Breast epithelium (tissue), 4 donors: ENCODE data around the gene EFHD2. TPM values are rescaled to one million over a fixed set of nuclear protein-coding genes. Genes with fewer than 3 reads are reported as not detected.

Source experiments
- DNase-seq, 2 donors: peaks; one replicate each; pipeline ENCODE4 v3.0.0-alpha.2; 2019; ENCODE audit warnings: low spot score in 2 of 2
- H3K27ac ChIP-seq, 2 donors: fragments of 200-600 bp; sonication (generic) in 1 of 2; one replicate each; pipeline ENCODE4 v1.5.1; 2016 to 2019; ENCODE audit warnings: mild to moderate bottlenecking in 1 of 2
- H3K27me3 ChIP-seq, 2 donors: fragments of 200-600 bp; sonication (generic) in 1 of 2; one replicate each; pipeline versions ENCODE4 v1.5.1 to v1.6.0; 2017 to 2019; ENCODE audit warnings: control low read depth in 1 of 2, mild to moderate bottlenecking in 1 of 2
- H3K36me3 ChIP-seq: fragments of 200-600 bp; one replicate; pipeline ENCODE4 v1.5.1; 2019
- H3K4me1 ChIP-seq, 2 donors: fragments of 200-600 bp; sonication (generic); one replicate each; pipeline ENCODE4 v1.5.1; 2016 to 2019; ENCODE audit warnings: control low read depth in 1 of 2
- H3K4me3 ChIP-seq, 3 donors: fragments of 200-600 bp; sonication (generic); 1 replicate in 2 of 3; 2 replicates in 1 of 3; pipeline ENCODE4 v1.5.1; 2016 to 2019; ENCODE audit warnings: mild to moderate bottlenecking in 3 of 3, moderate library complexity in 2 of 3
- H3K9me3 ChIP-seq, 2 donors: fragments of 200-600 bp; sonication (generic) in 1 of 2; one replicate each; pipeline ENCODE4 v1.5.1; 2016 to 2019; ENCODE audit warnings: control low read depth in 1 of 2
- CTCF ChIP-seq, 3 donors: fragments of 450-650 bp; IDR thresholded peaks; one replicate each; pipeline ENCODE4 v1.5.1; 2016 to 2017; ENCODE audit warnings: antibody characterized with exemption in 3 of 3, mild to moderate bottlenecking in 3 of 3, moderate library complexity in 3 of 3
- POLR2A ChIP-seq: fragments of 450-650 bp; IDR thresholded peaks from one replicate; pipeline ENCODE4 v1.6.1; 2016; ENCODE audit warnings: antibody characterized with exemption, mild to moderate bottlenecking, moderate library complexity
- POLR2AphosphoS5 ChIP-seq, 3 donors: sonication (generic); formaldehyde crosslinking; IDR thresholded peaks; one replicate each; pipeline ENCODE4 v1.6.1; 2017; ENCODE audit warnings: antibody characterized with exemption in 3 of 3
- intact Hi-C: fragments of 100-400 bp; cut with DNase I; formaldehyde crosslinking; loops from one replicate; pipeline ENCODE4 v1.15.1; 2023; ENCODE audit warnings: low total_unique reads
- total RNA-seq, 3 donors: library from RNA; depleted of rRNA; stranded (reverse); fragments of >200 nt; gene quantifications; one replicate each; pipeline ENCODE4 v1.1.0, GENCODE V29; 2016

The EFHD2 gene
- total RNA-seq, 3 donors from 2014 or later: 24.9 to 43.9 (median 32.8) TPM

- Histone ChIP-seq H3K4me1 (no peaks in the 10 kb centered on the region), H3K4me3 (no peak overlapping the region), H3K36me3 (no peaks in the 10 kb centered on the region), H3K9me3 (no peaks in the 10 kb centered on the region), H3K27me3 (no peaks in the 10 kb centered on the region), H3K27ac (no peak overlapping the region)
- no peak for TF ChIP-seq CTCF (IDR thresholded peaks at IDR 0.05)
- TF ChIP-seq POLR2AphosphoS5 (IDR thresholded peaks at IDR 0.05): no peak
- TF ChIP-seq POLR2A: no peak
- DNase-seq: no peak
- intact Hi-C loops: no loop called here
These were observed 67.2 kb downstream of the EFHD2 start for GRCh38 chr1:15476927-15477326.

GRCh38 chr1:15477646-15478212, 68.0 kb downstream of the EFHD2 start:
- Histone ChIP-seq H3K27ac (no peak overlapping the region), H3K9me3 (no peaks in the 10 kb centered on the region), H3K27me3 (no peaks in the 10 kb centered on the region), H3K4me3 (no peak overlapping the region), H3K36me3 (no peaks in the 10 kb centered on the region), H3K4me1 (no peaks in the 10 kb centered on the region)
- intact Hi-C loops: no loop called here
- TF ChIP-seq CTCF (IDR thresholded peaks at IDR 0.05) (no peak), POLR2A (no peak), POLR2AphosphoS5 (IDR thresholded peaks at IDR 0.05) (no peak)
- DNase-seq: no peak

Other genes with a start within 250 kb of the EFHD2 start
- gene FHAD1, start 162.7 kb upstream of the EFHD2 start, total RNA-seq: 1 to 10 TPM in 2 of 3 donors, not detected in 1; 1.0 to 2.3 TPM
- gene CTRC, start 28.6 kb downstream of the EFHD2 start, total RNA-seq: under 1 TPM in 1 of 3 donors, not detected in 2; 0.16 TPM
- gene CELA2A, start 46.8 kb downstream of the EFHD2 start, total RNA-seq: not detected
- gene CELA2B, start 66.2 kb downstream of the EFHD2 start, total RNA-seq: not detected
- 10 to 100 TPM; 12.5 to 15.8 (median 13.4) TPM for gene CASP9, start 114.3 kb downstream of the EFHD2 start, total RNA-seq
- gene DNAJC16, start 117.0 kb downstream of the EFHD2 start, total RNA-seq: 10 to 100 TPM; 14.1 to 30.4 (median 21.0) TPM
- gene AGMAT, start 175.2 kb downstream of the EFHD2 start, total RNA-seq: under 1 TPM; 0.29 to 0.33 (median 0.32) TPM
- 10 to 100 TPM; 69.2 to 77.4 (median 71.0) TPM for gene DDI2, start 207.6 kb downstream of the EFHD2 start, total RNA-seq